Fibroblast of lung (primary cell): ENCODE measurements around the gene CLN6. TPM values are rescaled to one million over a fixed set of nuclear protein-coding genes. Genes with fewer than 3 reads are reported as not detected.

ENCODE experiments used
- DNase-seq, 2 donors: peaks; one replicate each; pipeline versions ENCODE4 v3.0.0 to v3.0.0-alpha.2; 2010; ENCODE audit warnings: low read depth in 2 of 2
- H2AFZ ChIP-seq: 2 replicates; pipeline ENCODE4 v1.5.1; 2012; ENCODE audit warnings: low read length, control low read depth, inconsistent platforms
- H3K27ac ChIP-seq: 2 replicates; pipeline ENCODE4 v1.5.1; 2011; ENCODE audit warnings: low read length, control low read depth; ENCODE audit not compliant: insufficient read depth
- H3K27me3 ChIP-seq: 2 replicates; pipeline ENCODE4 v1.5.1; 2011; ENCODE audit warnings: mild to moderate bottlenecking, low read length; ENCODE audit not compliant: control insufficient read depth, insufficient read depth
- H3K36me3 ChIP-seq: 2 replicates; pipeline ENCODE4 v1.5.1; 2011; ENCODE audit warnings: low read length; ENCODE audit not compliant: control insufficient read depth, insufficient read depth
- H3K4me1 ChIP-seq: 2 replicates; pipeline ENCODE4 v1.5.1; 2011; ENCODE audit warnings: low read length; ENCODE audit not compliant: control insufficient read depth, insufficient read depth; ENCODE audit errors: extremely low read depth
- H3K4me2 ChIP-seq: 2 replicates; pipeline ENCODE4 v1.5.1; 2011; ENCODE audit warnings: low read length, control low read depth; ENCODE audit not compliant: insufficient read depth; ENCODE audit errors: extremely low read depth
- H3K4me3 ChIP-seq, 4 experiments: fragments of 200-600 bp in 1 of 4; sonication (generic) in 1 of 4; replicated peaks in 1 of 4; 2 replicates each; pipeline ENCODE4 v1.5.1; 2011 to 2016; ENCODE audit warnings: low read length in 4 of 4, low read depth in 3 of 4, mild to moderate bottlenecking in 3 of 4, control low read depth in 2 of 4, inconsistent platforms in 1 of 4, mixed read lengths in 1 of 4; ENCODE audit not compliant: insufficient read depth in 1 of 4; ENCODE audit errors: control extremely low read depth in 1 of 4
- H3K79me2 ChIP-seq: 2 replicates; pipeline ENCODE4 v1.5.1; 2012; ENCODE audit warnings: mild to moderate bottlenecking, low read length, inconsistent platforms; ENCODE audit not compliant: control insufficient read depth, insufficient read depth
- H3K9ac ChIP-seq: 2 replicates; pipeline ENCODE4 v1.5.1; 2011; ENCODE audit warnings: mild to moderate bottlenecking, low read length, control low read depth; ENCODE audit not compliant: insufficient read depth
- H3K9me3 ChIP-seq: 2 replicates; pipeline ENCODE4 v1.5.1; 2012; ENCODE audit warnings: low read depth, low read length; ENCODE audit not compliant: control insufficient read depth, insufficient read depth
- H4K20me1 ChIP-seq: 2 replicates; pipeline ENCODE4 v1.5.1; 2011; ENCODE audit warnings: low read length; ENCODE audit not compliant: control insufficient read depth, insufficient read depth; ENCODE audit errors: extremely low read depth
- EZH2 ChIP-seq: IDR thresholded peaks from 2 replicates; pipeline ENCODE4 v1.5.1; 2012; ENCODE audit warnings: low read length, control low read depth, mild to moderate bottlenecking; ENCODE audit errors: missing control alignments
- polyA plus RNA-seq, 2 donors: library from polyadenylated mRNA; depleted of rRNA in 1 of 2; stranded (reverse) in 1 of 2; unstranded in 1 of 2; fragments of >200 nt; gene quantifications; 2 replicates each; pipeline ENCODE4 v1.2.1, GENCODE V29; 2011 to 2012; ENCODE audit warnings: missing spikeins in 1 of 2
- total RNA-seq: library from RNA; depleted of rRNA; stranded (reverse); fragments of >200 nt; gene quantifications from 2 replicates; pipeline ENCODE4 v1.2.1, GENCODE V29; 2014
- TF ChIP-seq, protein P1 (sequence below), 2 donors: IDR thresholded peaks in 1 of 2; conservative IDR thresholded peaks in 1 of 2; 1 replicate in 1 of 2; 2 replicates in 1 of 2; pipeline ENCODE4 v1.5.1; 2011 to 2012; ENCODE audit warnings: low read length in 2 of 2, control low read depth in 1 of 2, inconsistent platforms in 1 of 2, low read depth in 1 of 2, mild to moderate bottlenecking in 1 of 2

The CLN6 gene
- total and polyA plus RNA-seq, 2 donors (not counting 1 experiment from before 2014, with no cell fraction given), result 5.6 to 16.1 TPM

DNA sequence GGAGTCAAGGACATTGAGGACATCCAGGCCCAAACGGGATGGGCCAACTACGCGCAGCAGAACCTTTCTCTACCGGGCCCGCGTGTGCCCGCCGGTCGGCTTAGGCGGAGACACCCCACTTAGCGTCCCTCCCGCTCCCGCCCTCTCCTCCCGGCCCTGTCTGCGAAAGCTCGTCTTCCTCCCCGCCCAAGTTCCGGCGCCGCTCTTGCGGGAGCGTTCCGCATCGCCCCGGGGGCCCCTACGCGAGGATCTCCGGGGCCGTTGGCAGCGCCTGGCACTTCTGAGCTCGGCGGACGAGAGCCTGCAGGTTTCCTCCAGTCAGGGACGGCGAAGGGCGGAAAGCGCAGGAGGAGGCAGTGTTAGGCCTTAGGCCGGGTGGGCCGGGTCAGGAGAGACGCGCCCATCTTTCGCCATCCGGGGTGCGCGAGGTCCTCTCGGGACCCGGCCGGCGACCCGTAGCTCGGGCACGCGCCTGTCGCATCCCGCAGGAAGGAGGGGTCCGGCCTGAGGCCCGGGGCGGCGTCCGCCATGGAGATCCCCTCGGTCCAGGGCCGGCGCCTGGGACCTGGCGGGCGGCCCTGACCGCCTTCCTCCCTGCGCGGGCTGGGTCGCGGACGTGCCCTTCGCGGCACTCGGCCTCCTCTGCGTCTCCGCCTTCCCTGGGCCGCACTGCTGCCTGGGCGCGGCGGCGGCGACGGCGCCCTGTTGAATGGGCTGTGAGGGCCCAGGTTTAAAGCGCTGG lies 48.2 kb upstream of the CLN6 start, which contains the start of gene FEM1B:
FEM1B (plus strand) TSS at position 143 of the 742 bp plus-strand sequence. CDS start 673 bp downstream, outside the sequence.
- H2AFZ ChIP-seq, result peak within 1 kb of the TSS; percentile 87
- peak within 1 kb of the TSS; percentile 92 for H3K9ac ChIP-seq
- H3K4me3 ChIP-seq, result peak within 1 kb of the TSS; percentile 82 to 98 (median 87)
- peak within 1 kb of the TSS; percentile 97 for H3K4me2 ChIP-seq
- H3K9me3 ChIP-seq, result no peaks in the 10 kb centered on the region
- TF ChIP-seq, protein P1, sequence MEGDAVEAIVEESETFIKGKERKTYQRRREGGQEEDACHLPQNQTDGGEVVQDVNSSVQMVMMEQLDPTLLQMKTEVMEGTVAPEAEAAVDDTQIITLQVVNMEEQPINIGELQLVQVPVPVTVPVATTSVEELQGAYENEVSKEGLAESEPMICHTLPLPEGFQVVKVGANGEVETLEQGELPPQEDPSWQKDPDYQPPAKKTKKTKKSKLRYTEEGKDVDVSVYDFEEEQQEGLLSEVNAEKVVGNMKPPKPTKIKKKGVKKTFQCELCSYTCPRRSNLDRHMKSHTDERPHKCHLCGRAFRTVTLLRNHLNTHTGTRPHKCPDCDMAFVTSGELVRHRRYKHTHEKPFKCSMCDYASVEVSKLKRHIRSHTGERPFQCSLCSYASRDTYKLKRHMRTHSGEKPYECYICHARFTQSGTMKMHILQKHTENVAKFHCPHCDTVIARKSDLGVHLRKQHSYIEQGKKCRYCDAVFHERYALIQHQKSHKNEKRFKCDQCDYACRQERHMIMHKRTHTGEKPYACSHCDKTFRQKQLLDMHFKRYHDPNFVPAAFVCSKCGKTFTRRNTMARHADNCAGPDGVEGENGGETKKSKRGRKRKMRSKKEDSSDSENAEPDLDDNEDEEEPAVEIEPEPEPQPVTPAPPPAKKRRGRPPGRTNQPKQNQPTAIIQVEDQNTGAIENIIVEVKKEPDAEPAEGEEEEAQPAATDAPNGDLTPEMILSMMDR (conservative IDR thresholded peaks at IDR 0.05 in 1 of 2, IDR thresholded peaks at IDR 0.05 in 1 of 2; ENCODE audit: low read depth in 1 of 2, low read length in 2 of 2), result no peak
- no peaks in the 10 kb centered on the region for H3K36me3 ChIP-seq
- DNase-seq, result peak; percentile 93 to 95
- no peaks in the 10 kb centered on the region for H3K27me3 ChIP-seq
- H3K79me2 ChIP-seq, result peaks cover 47% of the 10 kb centered on the region
- H3K27ac ChIP-seq, result peak within 1 kb of the TSS; percentile 91
- H4K20me1 ChIP-seq, result peaks cover 12% of the 10 kb centered on the region
- H3K4me1 ChIP-seq, result peaks cover 19% of the 10 kb centered on the region

- Histone ChIP-seq H3K4me3 (peak overlapping the region; percentile 46 to 91 (median 82)), H3K9me3 (no peaks in the 10 kb centered on the region), H3K4me1 (peaks cover 25% of the 10 kb centered on the region), H3K36me3 (no peaks in the 10 kb centered on the region), H3K27me3 (no peaks in the 10 kb centered on the region), H3K4me2 (peak overlapping the region; percentile 84), H3K79me2 (peaks cover 41% of the 10 kb centered on the region), H4K20me1 (peaks cover 12% of the 10 kb centered on the region), H2AFZ (peak overlapping the region; percentile 87), H3K9ac (peak overlapping the region; percentile 92), H3K27ac (peak overlapping the region; percentile 91)
- DNase-seq, result peak; percentile 65 to 73
- no peak for TF ChIP-seq EZH2
- TF ChIP-seq, protein P1 (conservative IDR thresholded peaks at IDR 0.05 in 1 of 2, IDR thresholded peaks at IDR 0.05 in 1 of 2; ENCODE audit: low read depth in 1 of 2, low read length in 2 of 2), result no peak
Observed at GRCh38 chr15:68277131-68277602, 47.6 kb upstream of the CLN6 start.

- DNase-seq, result no peak
- Histone ChIP-seq H3K36me3 (no peaks in the 10 kb centered on the region), H3K4me2 (peak overlapping the region; percentile 84), H3K9ac (peak overlapping the region; percentile 17), H3K4me3 (peak overlapping the region in 3 of 4 experiments; percentile 12 to 91 (median 83)), H3K4me1 (peaks cover 30% of the 10 kb centered on the region), H3K27me3 (no peaks in the 10 kb centered on the region), H3K79me2 (peaks cover 36% of the 10 kb centered on the region), H4K20me1 (peaks cover 12% of the 10 kb centered on the region), H3K27ac (peak overlapping the region; percentile 91), H2AFZ (peak overlapping the region; percentile 87), H3K9me3 (no peaks in the 10 kb centered on the region)
- no peak for TF ChIP-seq EZH2
- TF ChIP-seq, protein P1 (conservative IDR thresholded peaks at IDR 0.05 in 1 of 2, IDR thresholded peaks at IDR 0.05 in 1 of 2; ENCODE audit: low read depth in 1 of 2, low read length in 2 of 2), result no peak
Observed at GRCh38 chr15:68276668-68277067, 47.1 kb upstream of the CLN6 start.
